ENCODE results near the gene NUP153. TPM values are rescaled to one million over a fixed set of nuclear protein-coding genes. Genes with fewer than 3 reads are reported as not detected.

NUP153 gene
- total and polyA plus RNA-seq, 11 donors: 3.7 to 31.7 (median 25.4) TPM

GRCh38 chr6:17640477-17640917, 66.2 kb downstream of the NUP153 start:
- no peak for TF ChIP-seq POLR2A (IDR thresholded peaks at IDR 0.05)
- TF ChIP-seq CTCF (IDR thresholded peaks at IDR 0.05): no peak
- intact Hi-C loops (cut with DNase I): no loop called here
- Histone ChIP-seq H3K27me3 (no peaks in the 10 kb centered on the region), H3K4me3 (no peak overlapping the region), H3K36me3 (peaks cover 0 to 92% (median 79%) of the 10 kb centered on the region in 9 donors), H3K9me3 (no peaks in the 10 kb centered on the region), H3K4me1 (peaks cover 0 to 22% (median 8%) of the 10 kb centered on the region in 12 donors), H3K27ac (no peak overlapping the region)
- 97 to 99% (median 98%) methylated on average over 3 of the region's 3 CpGs for WGBS, 4 donors
- DNase-seq: no peak
- ATAC-seq: no peak

- H3K9me3 ChIP-seq: no peaks in the 10 kb centered on the region
- 41 to 55% (median 48%) methylated on average over 2 of the region's 2 CpGs for WGBS, 4 donors
- ATAC-seq (no peak), DNase-seq (no peak)
- no peak overlapping the region for H3K4me3 ChIP-seq
- H3K4me1 ChIP-seq: peaks cover 0 to 24% (median 10%) of the 10 kb centered on the region in 12 donors
- no peaks in the 10 kb centered on the region for H3K27me3 ChIP-seq
- peaks cover 0 to 80% (median 65%) of the 10 kb centered on the region in 9 donors for H3K36me3 ChIP-seq
- intact Hi-C loops (cut with DNase I): loop anchor here in 1 of 10 donors (10.0 kb wide), 1 partner anchor 57 kb away; no protein-coding TSS in a partner anchor
- peak overlapping the region in 3 of 12 donors; percentile 11 to 43 (median 19) for H3K27ac ChIP-seq
- TF ChIP-seq POLR2A (IDR thresholded peaks at IDR 0.05) (no peak), CTCF (IDR thresholded peaks at IDR 0.05) (no peak)
Measured at GRCh38 chr6:17638212-17638715, 68.5 kb downstream of the NUP153 start.

- DNase-seq (no peak), ATAC-seq (no peak)
- intact Hi-C loops (cut with DNase I): loop anchor here in 1 of 10 donors (10.0 kb wide), 1 partner anchor 59 kb away; no protein-coding TSS in a partner anchor
- no peaks in the 10 kb centered on the region for H3K27me3 ChIP-seq
- no peak overlapping the region for H3K4me3 ChIP-seq
- H3K27ac ChIP-seq: no peak overlapping the region
- no peak for TF ChIP-seq CTCF (IDR thresholded peaks at IDR 0.05)
- TF ChIP-seq POLR2A (IDR thresholded peaks at IDR 0.05): no peak
- peaks cover 0 to 81% (median 67%) of the 10 kb centered on the region in 9 donors for H3K36me3 ChIP-seq
- no peaks in the 10 kb centered on the region for H3K9me3 ChIP-seq
- WGBS, 4 donors: 91 to 97% (median 97%) methylated on average over 4 of the region's 4 CpGs
- peaks cover 0 to 28% (median 14%) of the 10 kb centered on the region in 12 donors for H3K4me1 ChIP-seq
Measured at GRCh38 chr6:17635568-17635967, 71.2 kb downstream of the NUP153 start.

- Histone ChIP-seq H3K27me3 (no peaks in the 10 kb centered on the region), H3K4me3 (no peak overlapping the region), H3K9me3 (no peaks in the 10 kb centered on the region), H3K4me1 (peaks cover 0 to 41% (median 13%) of the 10 kb centered on the region in 12 donors), H3K36me3 (peaks cover 0 to 84% (median 69%) of the 10 kb centered on the region in 9 donors), H3K27ac (peak overlapping the region in 1 of 12 donors; percentile 11)
- TF ChIP-seq POLR2A (IDR thresholded peaks at IDR 0.05) (no peak), CTCF (IDR thresholded peaks at IDR 0.05) (no peak)
- DNase-seq (no peak), ATAC-seq (no peak)
- intact Hi-C loops (cut with DNase I): loop anchor here in 1 of 10 donors (10.0 kb wide), 1 partner anchor 61 kb away; no protein-coding TSS in a partner anchor
- WGBS, 4 donors: 72 to 84% (median 81%) methylated on average over 2 of the region's 2 CpGs
Measured at GRCh38 chr6:17633465-17634188, 73.1 kb downstream of the NUP153 start.
